GM19099 (cell line): ENCODE measurements around the gene AP2A2.

ENCODE experiments used
- POLR2A ChIP-seq: IDR thresholded peaks from 3 replicates; pipeline ENCODE4 v1.6.1; 2011; ENCODE audit warnings: low read depth; ENCODE audit not compliant: insufficient read length; ENCODE audit errors: extremely low read depth

The AP2A2 gene

DNA sequence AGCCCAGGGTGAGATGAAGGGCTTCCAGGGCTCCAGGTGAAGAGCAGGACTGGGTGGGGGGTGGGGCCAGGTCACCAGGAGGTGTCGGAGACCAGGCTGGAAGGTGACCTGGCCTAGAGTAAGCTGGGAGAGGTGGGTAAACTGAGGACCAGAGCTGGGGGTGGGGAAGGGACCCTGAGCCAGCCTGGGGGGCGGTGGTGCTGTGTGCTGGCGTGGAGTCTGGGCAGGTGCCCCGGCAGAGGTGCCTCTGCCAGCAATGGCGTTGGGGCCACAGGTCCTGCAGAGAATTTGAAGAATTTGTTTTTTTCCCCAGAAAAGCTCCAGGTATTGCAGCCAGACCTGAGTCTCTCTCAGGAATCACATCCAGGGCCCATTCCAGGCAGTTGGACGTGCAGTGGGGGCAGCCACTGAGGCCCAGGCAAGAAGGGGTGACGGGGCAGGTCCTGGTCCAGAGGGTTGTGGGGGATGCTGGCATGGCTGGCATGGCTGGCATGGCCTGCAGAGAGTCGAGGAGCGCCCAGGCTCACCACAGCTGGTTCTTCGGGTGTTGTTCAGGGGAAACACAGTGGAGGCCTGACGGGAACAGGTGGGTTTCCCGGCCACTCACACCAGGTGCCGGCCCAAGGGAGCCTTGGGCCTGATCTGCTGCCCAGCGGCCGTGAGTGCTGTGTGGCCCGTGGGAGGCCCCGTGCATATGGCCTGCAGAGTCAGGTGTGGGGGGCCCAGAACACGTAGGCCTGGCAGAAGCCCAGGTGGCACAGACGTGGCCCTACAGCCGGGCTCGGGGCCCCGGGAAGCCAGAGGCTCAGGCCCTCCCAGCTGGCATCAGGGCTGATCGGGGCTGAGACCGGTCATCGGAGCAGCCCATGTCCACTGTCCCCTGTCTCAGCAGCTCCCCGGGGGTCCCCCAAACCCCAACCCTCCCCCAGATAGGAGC lies 117.2 kb downstream of the AP2A2 start:
- no peak for TF ChIP-seq POLR2A

DNA sequence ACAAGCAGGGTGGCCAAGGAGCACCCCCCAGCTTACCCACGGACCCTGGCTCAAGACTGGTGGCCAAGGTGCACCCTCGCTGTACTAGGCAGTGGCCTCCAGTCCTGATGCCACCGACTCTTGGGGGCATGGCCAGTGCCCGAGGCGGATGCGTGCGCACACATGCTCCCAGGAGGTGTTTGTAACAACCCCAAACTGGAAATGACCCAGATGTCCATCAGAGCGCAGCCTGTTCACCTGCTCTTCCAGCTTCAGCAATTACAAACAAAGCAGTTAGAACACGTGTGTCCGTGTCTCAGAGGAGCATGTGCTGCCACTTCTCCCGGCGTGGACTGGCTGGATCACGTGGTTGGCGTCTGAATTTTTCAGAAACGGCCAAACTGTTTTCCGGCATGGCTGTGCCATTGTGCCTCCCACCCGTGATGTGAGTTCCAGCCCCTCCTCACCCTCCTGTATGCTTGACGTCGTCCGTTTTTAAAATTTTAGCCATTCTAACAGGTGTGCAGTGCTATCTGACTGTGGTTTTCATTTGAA lies 118.0 kb downstream of the AP2A2 start:
- TF ChIP-seq POLR2A: no peak

DNA sequence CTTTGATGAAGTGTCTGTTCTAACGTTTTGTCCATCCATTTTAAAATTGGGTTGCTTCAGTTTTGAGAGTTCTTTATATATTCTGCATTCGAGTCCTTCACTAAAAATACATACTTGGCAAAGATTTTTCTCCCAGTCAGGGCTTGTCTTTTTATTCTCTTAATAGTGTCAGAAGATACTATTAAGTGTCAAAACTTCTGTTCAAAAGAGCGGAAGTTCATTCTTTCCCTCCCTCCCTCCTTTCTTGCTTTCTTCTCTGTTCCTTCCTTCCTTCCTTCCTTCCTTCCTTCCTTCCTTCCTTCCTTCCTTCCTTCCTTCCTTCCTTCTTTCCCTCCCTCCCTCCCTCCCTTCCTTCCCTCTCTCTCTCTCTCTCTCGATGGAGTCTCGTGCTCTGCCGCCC lies 118.5 kb downstream of the AP2A2 start:
- no peak for TF ChIP-seq POLR2A

DNA sequence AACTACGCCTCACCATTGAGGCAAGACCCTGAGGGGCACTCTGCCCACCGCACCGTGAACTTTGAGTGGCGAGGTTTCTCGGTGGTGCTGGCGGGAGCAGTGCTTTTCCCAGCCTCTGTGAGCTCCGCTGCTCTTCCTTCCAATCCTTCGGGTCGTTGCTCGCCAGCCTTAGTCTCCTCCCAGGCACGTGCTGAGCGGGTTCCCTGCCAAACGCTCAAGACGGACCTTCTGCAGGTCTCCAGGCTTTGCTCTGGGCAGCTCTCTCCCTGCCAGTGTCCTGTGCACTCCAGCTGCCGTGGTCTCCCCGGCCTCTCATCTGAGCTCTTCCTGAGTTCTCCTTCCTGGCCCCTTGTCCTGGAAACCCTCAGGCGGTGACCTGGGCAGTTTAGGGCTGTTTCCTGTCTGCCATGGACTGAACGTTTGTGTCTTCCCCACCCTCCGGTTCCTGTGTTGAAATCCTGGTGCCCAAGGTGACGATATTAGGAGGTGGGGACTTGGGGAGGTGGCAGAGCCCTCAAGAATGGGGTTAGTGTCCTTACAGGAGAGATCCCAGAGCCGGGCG lies 122.0 kb downstream of the AP2A2 start:
- no peak for TF ChIP-seq POLR2A

DNA sequence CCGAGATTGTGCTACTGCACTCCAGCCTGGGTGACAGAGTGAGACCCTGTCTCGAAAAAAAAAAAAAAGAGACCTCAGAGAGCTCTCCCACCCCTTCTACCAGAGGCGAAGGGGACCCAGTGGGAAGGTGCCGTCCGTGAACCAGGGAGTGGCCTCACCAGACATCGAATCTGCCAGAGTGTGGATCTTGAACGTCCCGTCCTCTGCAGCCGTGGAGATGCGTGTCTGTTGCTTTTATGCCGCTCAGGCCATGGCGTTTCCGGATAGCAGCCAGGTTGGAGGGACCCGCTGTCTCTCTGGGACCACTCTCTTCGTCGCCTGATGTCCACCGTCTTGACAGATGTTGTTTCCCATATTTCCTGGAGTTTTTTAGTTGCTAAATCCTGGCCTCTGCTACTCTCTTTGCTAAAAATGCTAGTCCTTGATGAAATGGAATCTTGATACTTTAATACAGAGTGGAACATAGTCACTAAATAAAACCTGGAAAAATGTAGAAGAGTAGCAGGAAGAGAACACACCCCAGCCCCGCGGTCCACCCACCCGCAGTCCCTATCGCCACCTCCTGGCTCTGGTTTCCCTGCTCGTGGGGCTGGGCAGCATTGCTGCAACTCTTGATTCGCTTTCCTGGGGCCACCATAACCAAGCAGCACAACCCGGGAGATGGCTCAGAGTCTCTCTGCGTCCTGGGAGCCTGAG lies 122.9 kb downstream of the AP2A2 start:
- TF ChIP-seq POLR2A: no peak

DNA sequence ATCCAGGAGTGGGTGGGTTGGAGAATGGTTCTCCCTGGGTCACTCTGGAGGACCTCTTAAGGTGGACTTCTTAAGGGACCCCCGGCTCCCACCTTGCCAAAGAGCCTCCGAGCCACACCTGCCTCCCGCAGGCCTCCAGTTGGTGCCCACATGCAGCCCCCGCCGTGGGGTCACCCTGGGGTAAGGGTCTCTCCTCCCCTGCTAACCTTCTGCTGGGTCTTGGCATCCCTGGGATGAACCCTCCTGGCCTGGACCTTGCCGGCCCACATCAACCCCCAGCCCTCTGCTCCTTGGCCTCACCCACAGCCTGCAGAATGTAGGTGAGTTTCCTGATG lies 123.4 kb downstream of the AP2A2 start:
- TF ChIP-seq POLR2A: no peak

DNA sequence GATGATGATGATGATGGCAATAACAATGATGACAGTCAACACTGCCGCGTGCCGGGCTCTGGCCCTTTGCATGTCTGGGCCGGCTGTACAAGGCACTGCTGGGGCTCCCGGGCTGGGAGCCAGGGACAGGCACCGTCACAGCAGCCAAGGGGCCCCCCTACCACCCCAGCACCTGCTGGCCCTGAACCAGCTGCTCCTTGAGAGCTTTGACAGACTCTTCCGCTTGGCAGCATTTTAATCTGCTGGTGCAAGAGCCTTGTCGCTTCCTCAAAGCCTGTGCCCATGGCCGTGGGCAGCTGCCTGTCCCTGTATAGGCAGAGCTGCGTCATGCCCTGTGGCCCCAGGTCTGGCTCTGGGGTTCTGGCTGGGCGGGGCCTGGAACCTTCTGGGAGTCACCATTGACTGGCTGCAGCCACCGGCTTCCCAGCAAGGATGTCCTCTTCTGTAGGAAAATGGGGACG lies 123.8 kb downstream of the AP2A2 start:
- TF ChIP-seq POLR2A: no peak

DNA sequence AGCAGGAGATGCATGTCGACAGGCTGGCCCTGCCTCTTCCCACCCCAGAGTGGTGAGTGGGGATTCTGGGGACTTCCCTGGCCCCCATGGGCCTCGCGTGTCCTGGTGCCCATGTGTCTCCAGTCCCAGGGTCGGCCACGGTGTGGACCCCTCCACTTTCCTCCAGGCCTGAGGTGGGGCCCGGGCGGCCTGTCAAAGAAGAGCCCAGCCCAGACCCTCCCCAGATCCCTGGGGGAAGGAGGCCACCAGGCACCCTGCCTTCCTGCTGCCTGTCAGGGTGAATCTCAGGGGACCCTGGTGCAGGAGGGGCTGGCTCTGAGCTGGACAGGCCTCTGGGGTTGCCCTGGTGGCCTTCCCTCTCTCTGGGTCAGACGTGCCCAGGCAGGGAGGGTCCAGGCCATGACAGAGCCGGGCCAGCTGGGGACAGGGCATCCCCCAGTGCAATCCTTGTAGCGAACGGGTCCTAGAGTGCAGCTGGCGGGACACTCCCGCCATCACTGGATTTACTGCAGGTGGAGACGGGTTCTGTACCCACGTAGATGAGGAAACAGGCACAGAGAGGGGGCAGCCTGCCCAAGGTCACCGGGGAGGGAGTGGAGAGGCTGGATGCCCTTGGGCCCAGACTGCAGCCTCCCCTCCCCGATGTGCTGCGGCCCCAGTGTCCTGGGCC lies 124.4 kb downstream of the AP2A2 start:
- no peak for TF ChIP-seq POLR2A

DNA sequence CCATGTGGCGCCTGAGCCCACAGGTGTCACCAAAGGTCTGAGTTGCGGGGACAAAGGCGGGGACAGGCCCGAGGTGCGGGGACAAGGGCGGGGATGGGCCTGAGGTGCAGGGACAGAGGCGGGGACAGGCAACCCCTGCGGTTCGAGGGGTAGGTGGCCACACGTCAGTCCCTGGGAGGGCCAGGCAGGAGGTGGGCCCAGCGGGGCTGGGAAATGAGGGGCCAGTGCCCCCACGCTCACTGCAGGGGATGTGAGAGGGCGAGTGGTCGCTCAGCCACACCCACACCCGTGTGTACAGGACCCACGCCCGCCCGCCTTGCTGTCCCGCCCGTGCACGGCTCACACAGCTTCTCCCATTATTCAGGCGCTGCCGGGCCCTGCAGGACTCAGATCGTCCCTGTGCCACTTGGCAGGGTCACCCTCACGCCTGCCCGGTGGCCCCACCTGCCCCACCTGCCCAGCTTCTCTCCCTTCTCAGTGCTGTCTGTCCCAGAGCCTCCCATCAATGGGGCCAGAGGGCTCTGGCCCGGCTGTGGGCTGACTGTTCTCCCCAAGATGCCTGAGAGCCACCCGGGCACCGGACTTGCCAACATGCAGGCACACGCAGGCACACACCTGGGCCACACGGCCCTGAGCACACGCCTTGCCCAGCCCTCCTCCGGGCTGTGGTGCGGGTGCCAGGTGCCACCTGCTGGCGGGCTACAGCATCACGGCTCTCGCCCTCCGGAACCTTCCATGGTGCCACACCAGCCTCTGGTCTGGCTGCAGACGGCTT lies 125.1 kb downstream of the AP2A2 start:
- TF ChIP-seq POLR2A: no peak

DNA sequence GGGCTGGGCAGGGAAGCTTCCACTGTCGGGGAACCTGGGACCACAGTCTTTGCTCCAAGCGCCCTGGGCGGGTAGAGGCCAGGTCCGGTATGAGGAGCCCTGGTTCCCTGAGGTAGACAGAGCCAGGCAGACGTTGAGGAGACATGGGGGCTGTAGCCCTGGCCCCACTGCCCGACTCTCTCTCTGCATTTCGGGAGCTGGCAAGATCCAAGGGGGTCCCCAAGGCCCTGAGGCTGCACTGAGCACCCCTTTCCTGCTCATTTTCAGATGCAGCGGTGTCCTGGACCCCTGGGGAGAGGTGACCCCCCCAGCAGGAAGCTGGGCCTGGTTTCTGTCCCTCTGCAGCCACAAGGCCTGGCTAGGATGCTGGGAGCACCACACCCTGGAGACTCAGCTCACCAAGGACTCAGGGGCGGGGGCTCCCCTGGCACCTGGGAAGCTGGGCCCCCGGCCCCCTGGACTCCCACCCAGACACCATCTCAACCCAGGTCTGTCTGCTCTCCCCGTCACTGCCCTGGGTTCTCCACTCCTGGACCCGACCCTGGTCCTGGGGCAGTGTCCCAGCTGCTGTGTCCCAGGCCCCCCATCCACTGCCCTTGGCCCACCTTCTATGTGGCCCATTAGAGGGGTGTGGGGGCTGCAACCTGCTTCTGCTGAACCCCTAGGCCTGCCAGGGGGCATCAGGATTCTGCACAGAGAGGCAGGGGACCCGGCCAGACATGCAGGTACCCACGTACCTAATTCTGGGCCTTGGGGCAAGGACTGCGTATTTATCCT lies 125.9 kb downstream of the AP2A2 start:
- no peak for TF ChIP-seq POLR2A

DNA sequence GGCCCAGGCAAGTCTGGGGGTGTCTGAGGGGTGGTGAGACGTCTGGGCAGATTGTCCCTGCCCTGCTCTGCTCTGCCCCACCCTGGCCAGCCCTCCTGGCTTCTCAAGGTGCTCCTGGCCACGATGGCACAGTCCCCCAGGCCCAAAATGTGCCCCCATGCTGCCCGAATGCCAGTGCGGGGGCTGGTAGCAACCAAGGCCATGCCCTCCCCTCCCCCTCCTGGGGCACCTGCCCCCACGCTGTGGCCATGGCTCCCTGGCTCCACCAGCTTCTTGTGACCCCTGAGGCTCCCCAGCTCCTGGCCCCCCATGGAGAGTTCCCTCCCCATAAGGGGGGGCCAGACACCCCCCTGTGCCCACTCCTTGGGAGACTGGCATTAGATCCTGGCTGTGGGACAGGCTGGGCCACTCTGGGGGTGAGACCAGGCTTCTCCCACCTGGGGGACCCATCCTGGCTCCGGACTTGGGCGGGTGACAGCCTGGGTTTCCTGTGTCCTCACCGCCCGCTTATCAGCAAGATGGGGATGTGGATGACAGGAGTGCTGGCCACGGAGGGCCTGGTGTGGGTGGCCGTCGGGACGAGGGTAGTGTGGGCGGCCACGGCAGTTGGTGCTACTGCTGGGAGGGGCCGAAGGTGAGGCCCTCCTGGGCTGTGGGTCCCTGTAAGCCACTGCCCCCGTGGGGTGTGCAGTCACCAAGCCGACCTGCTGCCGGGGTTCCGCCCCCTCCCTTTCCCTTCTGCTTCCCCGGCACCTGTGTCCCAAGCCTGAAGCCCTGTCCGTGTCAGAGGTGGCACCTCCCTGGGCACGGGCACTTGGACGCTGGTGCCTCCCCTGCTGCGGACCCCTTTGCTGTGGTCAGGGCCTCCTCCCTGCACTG lies 126.7 kb downstream of the AP2A2 start:
- no peak for TF ChIP-seq POLR2A

DNA sequence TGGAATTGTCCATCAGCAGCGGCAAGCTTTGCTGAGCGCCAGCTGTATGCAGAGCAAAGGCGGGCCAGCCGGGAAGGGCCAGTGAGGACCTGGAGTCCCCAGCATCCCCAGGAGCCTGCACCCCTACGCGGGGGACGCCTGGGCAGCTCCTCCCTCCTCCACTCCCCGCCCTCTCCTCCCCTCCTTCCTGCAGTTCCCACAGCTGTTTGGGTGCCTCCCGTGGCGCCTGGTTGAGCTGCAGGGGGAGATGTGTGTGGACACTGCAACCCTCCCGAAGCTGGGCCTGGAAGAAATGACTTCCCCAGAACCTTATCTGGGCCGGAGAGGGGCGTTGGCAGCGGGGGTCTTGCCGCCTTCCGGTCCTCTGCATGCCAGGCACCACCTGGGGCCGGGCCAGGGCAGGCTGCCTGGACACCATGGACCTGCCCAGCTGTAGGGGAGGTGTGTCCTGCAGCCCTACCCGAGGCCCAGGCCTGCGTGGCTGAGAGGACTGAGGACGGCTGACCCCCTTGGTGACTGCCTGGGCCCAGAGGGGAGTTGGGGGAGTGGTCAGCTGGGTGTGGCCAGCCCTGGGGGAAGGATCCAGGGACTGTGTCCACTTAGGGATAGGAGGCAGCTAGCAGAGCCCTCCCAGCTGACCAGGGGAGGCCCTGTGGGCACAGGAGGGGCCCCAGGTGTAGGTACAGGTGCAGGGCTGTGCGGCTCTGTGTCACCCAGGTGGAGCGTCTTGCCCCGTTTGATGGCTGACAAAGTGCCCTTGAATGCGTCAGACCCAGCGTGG lies 127.6 kb downstream of the AP2A2 start:
- no peak for TF ChIP-seq POLR2A
